Adrenal gland (tissue), 12 donors: Measurements from ENCODE around the gene LPO. TPM values are rescaled to one million over a fixed set of nuclear protein-coding genes. Genes with fewer than 3 reads are reported as not detected.

Source experiments
- DNase-seq, 7 donors: peaks; one replicate each; pipeline ENCODE4 v3.0.0-alpha.2; 2019 to 2020
- H3K27ac ChIP-seq, 5 donors: fragments of 200-600 bp; sonication (generic) in 4 of 5; 1 replicate in 3 of 5; 2 replicates in 2 of 5; pipeline versions ENCODE4 v1.5.1 to v1.8.0; 2016 to 2020; ENCODE audit warnings: mild to moderate bottlenecking in 1 of 5
- H3K27me3 ChIP-seq: fragments of 200-600 bp; 2 replicates; pipeline ENCODE4 v1.8.0; 2021
- H3K36me3 ChIP-seq, 2 donors: fragments of 200-600 bp; replicated peaks in 1 of 2; 1 replicate in 1 of 2; 2 replicates in 1 of 2; pipeline versions ENCODE4 v1.5.1 to v1.8.0; 2018 to 2022
- H3K4me1 ChIP-seq, 2 donors: fragments of 200-600 bp; replicated peaks in 1 of 2; 1 replicate in 1 of 2; 2 replicates in 1 of 2; pipeline versions ENCODE4 v1.5.1 to v1.8.0; 2018 to 2021
- H3K4me3 ChIP-seq, 4 donors: fragments of 200-600 bp; sonication (generic) in 3 of 4; one replicate each; pipeline ENCODE4 v1.5.1; 2016 to 2018
- H3K9me3 ChIP-seq, 3 donors: fragments of 200-600 bp; sonication (generic) in 1 of 3; replicated peaks in 1 of 3; 1 replicate in 2 of 3; 2 replicates in 1 of 3; pipeline versions ENCODE4 v1.5.1 to v1.8.0; 2016 to 2021
- CTCF ChIP-seq, 6 experiments: fragments of 450-650 bp in 4 of 6; fragments of 200-600 bp in 2 of 6; sonication (generic) in 1 of 6; IDR thresholded peaks; 1 replicate in 5 of 6; 2 replicates in 1 of 6; pipeline versions ENCODE4 v1.5.1 to v1.8.0; 2016 to 2021; ENCODE audit warnings: antibody characterized with exemption in 6 of 6, mild to moderate bottlenecking in 2 of 6, moderate library complexity in 1 of 6
- POLR2A ChIP-seq, 2 donors: fragments of 450-650 bp; IDR thresholded peaks; one replicate each; pipeline ENCODE4 v1.6.1; 2017; ENCODE audit warnings: antibody characterized with exemption in 2 of 2, mild to moderate bottlenecking in 2 of 2, moderate library complexity in 1 of 2
- WGBS, 4 donors: extraction: QIAGEN DNeasy Blood & Tissue Kit in 2 of 4; methylation state at CpG; one replicate each; pipeline versions ENCODE4 v1.1.5 to v1.1.7; 2013 to 2017; 5-methylcytosine and 5-hydroxymethylcytosine counted together
- intact Hi-C, 2 donors: fragments of 100-400 bp; cut with DNase I; formaldehyde crosslinking; loops; one replicate each; pipeline versions ENCODE4 v1.14.1 to v1.15.0; 2022 to 2023
- polyA plus RNA-seq, 3 donors: library from polyadenylated mRNA; stranded (reverse); fragments of 200-250 nt in 2 of 3; fragments of 350-450 nt in 1 of 3; fragmentation: Illumina TruSeq in 1 of 3; extraction: RNeasy Lipid Tissue Mini Kit (QIAGEN cat#74804) in 1 of 3; gene quantifications; one replicate each; pipeline ENCODE4 v1.2.3, GENCODE V29; 2013 to 2014
- total RNA-seq, 9 donors: library from RNA; depleted of rRNA in 4 of 9; stranded (reverse); fragments of >200 nt in 4 of 9; fragments of 120-200 nt in 1 of 9; fragmentation: NEBNext Ultra II Directional in 1 of 9; extraction: Animal tissue kit (Norgen Biotek cat#: 25700) in 1 of 9; gene quantifications; one replicate each; pipeline versions ENCODE4 v1.1.0 to v1.2.4, GENCODE V29; 2013 to 2023
- donor health status: healthy with polysubstance abuse.
- donor health status: Bipolar disorder and iron deficiency.
- donor health status: DM: yes; HTN: yes; CAD: no.
- donor health status: DM: no; HTN: no; CAD: no.
- donor health status: DM: no; HTN: no; CAD: no.
- donor health status: DM: yes; HTN: yes; CAD: no.

LPO gene
- total and polyA plus RNA-seq, 12 donors = 0.06 to 0.16 TPM; not detected in 10

- Histone ChIP-seq H3K4me1 (no peaks in the 10 kb centered on the region), H3K27me3 (peaks cover 29% of the 10 kb centered on the region), H3K9me3 (no peaks in the 10 kb centered on the region), H3K36me3 (no peaks in the 10 kb centered on the region), H3K27ac (no peak overlapping the region), H3K4me3 (no peak overlapping the region)
- DNase-seq = peak in 1 of 7 donors; percentile 3
- WGBS, 4 donors = 40 to 49% (median 44%) methylated on average over 2 of the region's 2 CpGs
- intact Hi-C loops = no loop called here
- TF ChIP-seq POLR2A (IDR thresholded peaks at IDR 0.05) = no peak
- TF ChIP-seq CTCF (IDR thresholded peaks at IDR 0.05) = no peak
These were observed 51.5 kb downstream of the LPO start for GRCh38 chr17:58289869-58290268.

GRCh38 chr17:58291246-58291645 lies 52.9 kb downstream of the LPO start:
- H3K36me3 ChIP-seq = no peaks in the 10 kb centered on the region
- no peaks in the 10 kb centered on the region for H3K9me3 ChIP-seq
- H3K27me3 ChIP-seq = peaks cover 28% of the 10 kb centered on the region
- intact Hi-C loops = no loop called here
- no peak overlapping the region for H3K27ac ChIP-seq
- DNase-seq = no peak
- TF ChIP-seq CTCF (IDR thresholded peaks at IDR 0.05) = no peak
- no peak overlapping the region for H3K4me3 ChIP-seq
- no peaks in the 10 kb centered on the region for H3K4me1 ChIP-seq
- 72 to 78% (median 75%) methylated on average over 5 of the region's 5 CpGs for WGBS, 4 donors

- Histone ChIP-seq H3K9me3 (no peaks in the 10 kb centered on the region), H3K27me3 (peaks cover 14% of the 10 kb centered on the region), H3K36me3 (no peaks in the 10 kb centered on the region), H3K27ac (no peak overlapping the region), H3K4me3 (no peak overlapping the region), H3K4me1 (no peaks in the 10 kb centered on the region)
- TF ChIP-seq POLR2A (IDR thresholded peaks at IDR 0.05) (no peak), CTCF (IDR thresholded peaks at IDR 0.05) (no peak)
- DNase-seq = no peak
- 85 to 100% (median 87%) methylated on average over 1 of the region's 1 CpG for WGBS, 4 donors
- intact Hi-C loops = no loop called here
These were observed 55.6 kb downstream of the LPO start for GRCh38 chr17:58294034-58294433.

GRCh38 chr17:58300336-58300735 lies 62.0 kb downstream of the LPO start:
- H3K27ac ChIP-seq = no peak overlapping the region
- H3K36me3 ChIP-seq = no peaks in the 10 kb centered on the region
- WGBS, 4 donors = 79 to 84% (median 82%) methylated on average over 6 of the region's 6 CpGs
- no peaks in the 10 kb centered on the region for H3K4me1 ChIP-seq
- no peaks in the 10 kb centered on the region for H3K27me3 ChIP-seq
- no peak for TF ChIP-seq POLR2A (IDR thresholded peaks at IDR 0.05)
- no peak for TF ChIP-seq CTCF (IDR thresholded peaks at IDR 0.05)
- H3K9me3 ChIP-seq = no peaks in the 10 kb centered on the region
- DNase-seq = peak in 2 of 7 donors; percentile 6 to 18
- intact Hi-C loops = no loop called here
- H3K4me3 ChIP-seq = no peak overlapping the region
